ENCODE measurements around the gene AKAP17A.
A peak's percentile ranks its signal among the peaks of the same experiment; 100 is the strongest.

AKAP17A gene

DNA sequence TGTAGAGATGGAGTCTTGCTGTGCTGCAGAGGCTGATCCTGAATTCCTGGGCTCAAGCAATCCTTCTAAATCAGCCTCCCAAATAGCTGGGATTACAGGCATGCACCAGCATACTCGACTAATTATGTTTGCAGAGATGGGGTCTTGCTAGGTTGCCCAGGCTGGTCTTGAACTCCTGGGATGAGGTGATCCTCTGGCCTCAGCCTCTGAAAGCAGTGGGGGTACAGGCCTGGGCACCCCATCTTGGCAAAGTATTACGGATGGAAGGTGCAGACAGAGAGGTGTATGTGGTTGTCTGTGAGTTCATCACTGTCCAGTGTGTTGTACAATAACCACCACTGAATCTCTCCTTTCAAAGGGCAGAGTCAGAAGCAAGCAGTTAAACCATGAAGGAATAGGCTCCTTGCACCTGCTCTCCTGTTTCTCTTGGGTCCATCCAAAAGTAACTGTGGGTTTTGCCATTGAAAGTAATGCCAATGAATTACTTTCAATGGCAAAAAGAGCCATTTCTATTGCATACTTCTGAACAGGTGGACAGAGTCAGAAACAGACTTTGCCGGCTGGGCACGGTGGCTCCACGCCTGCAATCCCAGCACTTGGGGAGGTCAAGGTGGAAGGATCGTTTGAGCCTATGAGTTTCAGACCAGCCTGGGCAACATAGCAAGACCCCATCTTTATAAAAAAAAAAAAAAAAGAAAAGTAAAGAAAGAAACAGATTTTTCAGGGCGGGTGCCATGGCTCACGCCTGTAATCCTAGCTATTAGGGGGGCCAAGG lies 7.0 kb upstream of the AKAP17A start:
- ChIA-PET POLR2A (no interaction called here), CTCF (no interaction called here)
- DNase-seq (ENCODE audit: low read depth, low spot score) = no peak
- H3K4me3 ChIP-seq (ENCODE audit: low read depth, low read length) = no peak overlapping the region
- TF ChIP-seq, protein P1, sequence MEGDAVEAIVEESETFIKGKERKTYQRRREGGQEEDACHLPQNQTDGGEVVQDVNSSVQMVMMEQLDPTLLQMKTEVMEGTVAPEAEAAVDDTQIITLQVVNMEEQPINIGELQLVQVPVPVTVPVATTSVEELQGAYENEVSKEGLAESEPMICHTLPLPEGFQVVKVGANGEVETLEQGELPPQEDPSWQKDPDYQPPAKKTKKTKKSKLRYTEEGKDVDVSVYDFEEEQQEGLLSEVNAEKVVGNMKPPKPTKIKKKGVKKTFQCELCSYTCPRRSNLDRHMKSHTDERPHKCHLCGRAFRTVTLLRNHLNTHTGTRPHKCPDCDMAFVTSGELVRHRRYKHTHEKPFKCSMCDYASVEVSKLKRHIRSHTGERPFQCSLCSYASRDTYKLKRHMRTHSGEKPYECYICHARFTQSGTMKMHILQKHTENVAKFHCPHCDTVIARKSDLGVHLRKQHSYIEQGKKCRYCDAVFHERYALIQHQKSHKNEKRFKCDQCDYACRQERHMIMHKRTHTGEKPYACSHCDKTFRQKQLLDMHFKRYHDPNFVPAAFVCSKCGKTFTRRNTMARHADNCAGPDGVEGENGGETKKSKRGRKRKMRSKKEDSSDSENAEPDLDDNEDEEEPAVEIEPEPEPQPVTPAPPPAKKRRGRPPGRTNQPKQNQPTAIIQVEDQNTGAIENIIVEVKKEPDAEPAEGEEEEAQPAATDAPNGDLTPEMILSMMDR (IDR thresholded peaks at IDR 0.05; ENCODE audit: insufficient read depth, low read length, missing control alignments) = no peak

DNA sequence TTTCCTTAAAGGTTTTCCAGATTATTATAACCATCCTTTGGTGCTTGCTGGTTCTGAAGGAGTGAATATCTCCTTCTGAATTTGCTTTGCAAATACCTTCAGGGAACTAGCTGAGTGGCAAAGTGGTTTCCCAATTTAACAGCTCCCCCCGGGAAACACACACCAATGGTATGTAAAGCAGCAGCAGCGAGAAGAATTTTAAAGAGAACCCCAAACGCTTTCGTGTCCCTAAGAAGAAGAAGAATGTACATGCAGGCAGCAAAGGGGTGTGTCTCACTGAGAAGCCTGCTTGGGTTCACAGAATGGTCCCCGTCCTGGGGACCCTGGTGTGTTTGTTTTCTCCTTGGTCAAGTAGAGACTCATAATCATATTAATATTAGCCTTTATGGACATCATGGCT lies 4.2 kb upstream of the AKAP17A start:
- CTCF ChIA-PET = no interaction called here
- H3K4me3 ChIP-seq (ENCODE audit: low read depth, low read length) = no peak overlapping the region
- TF ChIP-seq, protein P1 (IDR thresholded peaks at IDR 0.05; ENCODE audit: insufficient read depth, low read length, missing control alignments) = no peak
- no peak for DNase-seq (ENCODE audit: low read depth, low spot score)
- POLR2A ChIA-PET = no interaction called here

DNA sequence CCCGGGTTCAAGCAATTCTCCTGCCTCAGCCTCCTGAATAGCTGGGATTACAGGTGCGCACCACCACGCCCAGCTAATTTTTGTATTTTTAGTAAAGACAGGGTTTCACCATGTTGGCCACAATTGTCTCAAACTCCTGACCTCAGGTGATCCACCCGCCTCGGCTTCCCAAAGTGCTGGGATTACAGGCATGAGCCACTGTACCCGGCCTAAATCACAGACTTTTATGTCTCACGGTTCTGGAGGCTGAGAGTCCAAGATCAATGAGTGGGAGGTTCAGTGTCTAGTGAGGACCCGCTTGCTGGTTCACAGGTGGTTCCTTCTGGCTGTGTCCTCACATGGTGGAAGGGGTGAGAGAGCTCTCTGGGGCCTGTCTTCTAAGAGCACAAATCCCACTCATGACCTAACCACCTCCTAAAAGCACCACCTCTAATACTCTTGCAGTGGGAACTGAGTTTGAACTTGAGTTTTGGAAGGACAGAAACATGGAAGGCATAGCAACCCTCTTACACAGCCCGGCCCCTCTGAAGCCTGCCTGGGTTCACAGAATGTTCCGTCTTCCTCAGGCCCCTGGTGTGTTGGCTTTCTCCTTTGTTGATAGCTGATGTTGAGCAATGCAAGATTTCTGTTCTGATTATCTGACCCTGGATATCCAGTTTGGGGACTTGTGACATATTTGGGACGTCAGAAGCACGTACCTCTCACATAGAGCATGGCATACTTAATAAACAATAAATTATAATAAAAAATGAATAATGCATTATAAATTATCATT lies 1.9 kb upstream of the AKAP17A start:
- H3K4me3 ChIP-seq (ENCODE audit: low read depth, low read length) = no peak overlapping the region
- TF ChIP-seq, protein P1 (IDR thresholded peaks at IDR 0.05; ENCODE audit: insufficient read depth, low read length, missing control alignments) = no peak
- DNase-seq (ENCODE audit: low read depth, low spot score) = no peak
- POLR2A ChIA-PET = no interaction called here
- CTCF ChIA-PET = no interaction called here

DNA sequence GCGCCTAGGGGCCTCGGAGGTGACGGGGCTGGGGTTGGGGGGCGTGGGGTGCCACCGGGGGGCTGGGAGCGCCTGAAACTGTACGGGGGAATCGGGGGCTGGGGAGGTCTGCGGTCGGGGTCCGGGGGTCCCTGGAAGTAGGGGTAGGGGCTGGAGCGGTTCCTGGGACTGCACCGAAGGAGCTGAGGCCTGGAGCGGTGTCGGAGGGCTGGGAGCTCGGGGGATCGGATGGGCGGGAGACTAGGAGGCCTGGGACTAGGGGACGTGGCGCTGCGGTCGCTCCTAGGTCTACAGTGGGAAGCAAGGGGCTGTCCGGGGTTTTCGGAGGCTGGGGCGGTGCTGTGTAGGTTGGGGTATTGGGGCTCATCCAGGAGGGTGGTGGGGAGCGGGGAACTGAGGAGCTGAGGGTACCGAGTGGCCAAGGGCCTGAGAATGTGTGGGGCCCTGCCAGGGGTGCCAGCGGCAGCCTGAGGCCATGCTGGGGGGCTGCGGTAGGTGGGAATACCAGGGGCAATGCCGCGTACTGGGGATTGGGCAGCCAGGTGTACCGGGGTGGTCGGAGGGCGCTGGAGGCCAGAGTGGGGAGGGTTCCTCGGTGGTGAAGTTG lies 562 bp downstream of the AKAP17A start:
- H3K4me3 ChIP-seq (ENCODE audit: low read depth, low read length) = peak overlapping the region; percentile 93
- TF ChIP-seq, protein P1 (IDR thresholded peaks at IDR 0.05; ENCODE audit: insufficient read depth, low read length, missing control alignments) = no peak
- DNase-seq (ENCODE audit: low read depth, low spot score) = no peak
- CTCF ChIA-PET = no interaction called here
- POLR2A ChIA-PET = no interaction called here

DNA sequence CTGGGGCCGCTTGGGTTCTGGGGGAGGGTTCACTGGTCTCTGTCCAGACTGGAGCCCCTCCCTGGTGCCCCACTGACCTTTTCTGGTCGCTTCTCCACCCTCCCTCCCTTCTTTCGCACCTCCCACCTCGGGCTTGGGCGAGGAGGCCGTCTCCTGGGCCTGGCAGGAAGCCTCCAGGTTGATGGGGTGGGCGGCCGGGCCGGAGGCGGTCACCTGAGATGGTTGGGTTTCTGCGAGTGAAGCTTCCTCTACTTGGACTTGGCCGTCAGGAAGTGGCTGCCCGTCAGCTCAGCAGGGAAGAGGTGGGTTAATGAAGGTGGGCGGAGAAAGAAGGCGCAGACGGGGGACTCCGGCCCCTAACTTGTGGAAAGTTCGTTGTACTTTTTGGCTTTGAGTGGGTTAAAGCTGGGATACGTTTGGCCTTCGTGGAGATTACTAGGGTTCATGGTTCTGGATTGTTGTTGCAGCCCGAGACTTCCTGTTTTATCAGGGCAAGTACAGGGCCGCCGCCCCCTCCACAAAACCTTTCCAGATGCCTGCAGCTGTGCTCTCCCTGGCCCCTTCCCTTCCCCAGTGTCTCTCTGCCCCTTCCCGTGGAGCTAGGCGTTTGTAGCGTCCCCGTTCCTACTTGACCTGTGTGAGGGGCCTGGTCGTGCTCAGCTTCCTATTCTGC lies 1.2 kb downstream of the AKAP17A start:
- no peak for DNase-seq (ENCODE audit: low read depth, low spot score)
- POLR2A ChIA-PET = no interaction called here
- H3K4me3 ChIP-seq (ENCODE audit: low read depth, low read length) = peak overlapping the region; percentile 93
- TF ChIP-seq, protein P1 (IDR thresholded peaks at IDR 0.05; ENCODE audit: insufficient read depth, low read length, missing control alignments) = no peak
- CTCF ChIA-PET = no interaction called here

Data from AG04449 (cell line).